IMR-90 (cell line): Measurements from ENCODE around the gene UTP4. TPM values are rescaled to one million over a fixed set of nuclear protein-coding genes. Genes with fewer than 3 reads are reported as not detected.

Experiments used
- ATAC-seq: fragments of 200-7000 bp; cut with Tn5 transposase; 2 replicates; pipeline ENCODE4 v1.9.1; 2020; ENCODE audit warnings: low read depth, mild to moderate bottlenecking, moderate library complexity
- BruUV-seq: library from RNA; stranded (reverse); fragments of 400-500 nt; replicated peaks from 2 replicates; lab custom pipeline; 2021; lab: Mats Ljungman, UMichigan
- CTCF ChIA-PET: fragments of 300-600 bp; formaldehyde crosslinking; extraction: SDS; loops from one replicate; lab custom pipeline; 2021; ENCODE audit warnings: antibody characterized with exemption; lab: Yijun Ruan, JAX
- POLR2A ChIA-PET: fragments of 300-600 bp; sonication (Branson Sonifier 250); formaldehyde crosslinking; loops from one replicate; lab custom pipeline; 2022; ENCODE audit warnings: antibody characterized with exemption; ENCODE audit not compliant: unreplicated experiment; lab: Charles Lee
- DNase-seq: peaks from one replicate; pipeline ENCODE4 v3.0.0; 2013
- H2AFZ ChIP-seq: replicated peaks from 2 replicates; pipeline ENCODE3; 2013; ENCODE audit warnings: low read length, mild to moderate bottlenecking; ENCODE audit not compliant: poor library complexity
- H2AK5ac ChIP-seq: 2 replicates; pipeline ENCODE4 v1.6.1; 2013; ENCODE audit warnings: low read depth, low read length, inconsistent platforms
- H2AK9ac ChIP-seq: replicated peaks from 2 replicates; pipeline ENCODE3; 2013; ENCODE audit warnings: mild to moderate bottlenecking, low read depth, low read length, moderate library complexity; ENCODE audit not compliant: poor library complexity
- H2BK120ac ChIP-seq: 2 replicates; pipeline ENCODE4 v1.6.1; 2013; ENCODE audit warnings: low read depth, low read length, inconsistent platforms
- H2BK15ac ChIP-seq: 3 replicates; pipeline ENCODE4 v1.6.1; 2013; ENCODE audit warnings: low read depth, low read length, inconsistent platforms
- H2BK20ac ChIP-seq: 2 replicates; pipeline ENCODE4 v1.6.1; 2013; ENCODE audit warnings: low read depth, mild to moderate bottlenecking, inconsistent platforms, low read length, moderate library complexity
- H2BK5ac ChIP-seq: 2 replicates; pipeline ENCODE4 v1.6.1; 2013; ENCODE audit warnings: mild to moderate bottlenecking, low read depth, low read length, inconsistent platforms; ENCODE audit not compliant: poor library complexity, severe bottlenecking
- H3K14ac ChIP-seq: replicated peaks from 2 replicates; pipeline ENCODE4 v1.6.1; 2013; ENCODE audit warnings: low read depth, low read length, inconsistent platforms
- H3K18ac ChIP-seq: 2 replicates; pipeline ENCODE4 v1.6.1; 2013; ENCODE audit warnings: low read depth, low read length, control low read depth
- H3K23ac ChIP-seq: 2 replicates; pipeline ENCODE4 v1.6.1; 2013; ENCODE audit warnings: low read depth, low read length, inconsistent platforms
- H3K27ac ChIP-seq: 2 replicates; pipeline ENCODE4 v1.5.1; 2013; ENCODE audit warnings: mild to moderate bottlenecking, control low read depth, low read length; ENCODE audit not compliant: insufficient read depth
- H3K27me3 ChIP-seq: 2 replicates; pipeline ENCODE4 v1.6.1; 2013; ENCODE audit warnings: low read length; ENCODE audit not compliant: control insufficient read depth, insufficient read depth
- H3K36me3 ChIP-seq: 2 replicates; pipeline ENCODE4 v1.6.1; 2013; ENCODE audit warnings: low read length, mixed read lengths; ENCODE audit not compliant: control insufficient read depth, insufficient read depth
- H3K4ac ChIP-seq: 2 replicates; pipeline ENCODE4 v1.6.1; 2013; ENCODE audit warnings: low read depth, low read length, inconsistent platforms
- H3K4me1 ChIP-seq: 2 replicates; pipeline ENCODE4 v1.6.1; 2013; ENCODE audit warnings: low read length, mixed read lengths; ENCODE audit not compliant: control insufficient read depth, insufficient read depth
- H3K4me2 ChIP-seq: 2 replicates; pipeline ENCODE4 v1.6.1; 2013; ENCODE audit warnings: low read depth, mild to moderate bottlenecking, control low read depth, low read length, moderate library complexity
- H3K4me3 ChIP-seq: 2 replicates; pipeline ENCODE4 v1.5.1; 2013; ENCODE audit warnings: low read depth, mild to moderate bottlenecking, control low read depth, low read length, moderate library complexity; ENCODE audit not compliant: insufficient read depth
- H3K56ac ChIP-seq: 2 replicates; pipeline ENCODE4 v1.6.1; 2013; ENCODE audit warnings: low read length, inconsistent platforms; ENCODE audit not compliant: insufficient read depth; ENCODE audit errors: extremely low read depth
- H3K79me1 ChIP-seq, 2 experiments: 2 replicates each; pipeline ENCODE4 v1.6.1; 2013; ENCODE audit warnings: low read length in 2 of 2, inconsistent platforms in 1 of 2, low read depth in 1 of 2
- H3K9ac ChIP-seq: 2 replicates; pipeline ENCODE4 v1.6.1; 2013; ENCODE audit warnings: low read depth, low read length, control low read depth
- H3K9me1 ChIP-seq: 2 replicates; pipeline ENCODE4 v1.6.1; 2013; ENCODE audit warnings: low read length, inconsistent platforms; ENCODE audit not compliant: insufficient read depth
- H3K9me3 ChIP-seq: 2 replicates; pipeline ENCODE4 v1.6.1; 2013; ENCODE audit warnings: low read length; ENCODE audit not compliant: control insufficient read depth, insufficient read depth
- H4K20me1 ChIP-seq: 2 replicates; pipeline ENCODE4 v1.6.1; 2013; ENCODE audit warnings: low read length, inconsistent platforms; ENCODE audit not compliant: insufficient read depth
- H4K5ac ChIP-seq: 2 replicates; pipeline ENCODE4 v1.6.1; 2013; ENCODE audit warnings: mild to moderate bottlenecking, low read depth, low read length, control low read depth
- H4K8ac ChIP-seq, 2 experiments: 2 replicates each; pipeline ENCODE4 v1.6.1; 2013; ENCODE audit warnings: low read depth in 2 of 2, low read length in 2 of 2, control low read depth in 1 of 2, inconsistent platforms in 1 of 2
- H4K91ac ChIP-seq: 2 replicates; pipeline ENCODE4 v1.6.1; 2013; ENCODE audit warnings: low read depth, low read length, inconsistent platforms; ENCODE audit not compliant: insufficient read depth
- BHLHE40 ChIP-seq: fragments of 150-350 bp; IDR thresholded peaks from 2 replicates; pipeline ENCODE4 v1.6.1; 2016; ENCODE audit warnings: mild to moderate bottlenecking, low read depth, low read length
- CEBPB ChIP-seq: IDR thresholded peaks from 2 replicates; pipeline ENCODE4 v1.6.1; 2012; ENCODE audit warnings: low read depth, low read length, improper control_type of control experiment
- CHD1 ChIP-seq: IDR thresholded peaks from 2 replicates; pipeline ENCODE4 v1.6.1; 2012; ENCODE audit warnings: low read depth, low read length, improper control_type of control experiment
- FOS ChIP-seq: fragments of 150-350 bp; IDR thresholded peaks from 2 replicates; pipeline ENCODE4 v1.6.1; 2016; ENCODE audit warnings: low read depth, low read length
- MAFK ChIP-seq: IDR thresholded peaks from 2 replicates; pipeline ENCODE4 v1.6.1; 2012; ENCODE audit warnings: low read depth, low read length, improper control_type of control experiment
- MAZ ChIP-seq: IDR thresholded peaks from 2 replicates; pipeline ENCODE4 v1.6.1; 2012; ENCODE audit warnings: low read depth, mild to moderate bottlenecking, low read length, improper control_type of control experiment, moderate library complexity, borderline replicate concordance
- MXI1 ChIP-seq: IDR thresholded peaks from 2 replicates; pipeline ENCODE4 v1.6.1; 2012; ENCODE audit warnings: low read depth, mild to moderate bottlenecking, low read length, moderate library complexity, borderline replicate concordance
- NFE2L2 ChIP-seq: fragments of 150-350 bp; IDR thresholded peaks from 2 replicates; pipeline ENCODE4 v1.6.1; 2016; ENCODE audit warnings: low read depth, mild to moderate bottlenecking, low read length
- POLR2A ChIP-seq: IDR thresholded peaks from 2 replicates; pipeline ENCODE4 v1.6.1; 2012; ENCODE audit warnings: mild to moderate bottlenecking, low read depth, low read length
- RAD21 ChIP-seq: IDR thresholded peaks from 2 replicates; pipeline ENCODE4 v1.6.1; 2012; ENCODE audit warnings: low read length, improper control_type of control experiment
- RCOR1 ChIP-seq: IDR thresholded peaks from 2 replicates; pipeline ENCODE4 v1.6.1; 2012; ENCODE audit warnings: mild to moderate bottlenecking, low read length, improper control_type of control experiment; ENCODE audit not compliant: insufficient replicate concordance
- RFX5 ChIP-seq: IDR thresholded peaks from 2 replicates; pipeline ENCODE4 v1.8.0; 2012; ENCODE audit warnings: low read depth, mild to moderate bottlenecking, low read length, moderate library complexity
- SMC3 ChIP-seq: fragments of 150-350 bp; IDR thresholded peaks from 2 replicates; pipeline ENCODE4 v1.6.1; 2016; ENCODE audit warnings: low read depth, mild to moderate bottlenecking, antibody characterized with exemption, low read length, moderate library complexity
- USF2 ChIP-seq: fragments of 150-350 bp; IDR thresholded peaks from 2 replicates; pipeline ENCODE4 v1.6.1; 2017; ENCODE audit warnings: mild to moderate bottlenecking, antibody characterized with exemption, low read length, low read depth
- WGBS, 2 experiments: methylation state at CpG; one replicate each; pipeline versions ENCODE4 v1.1.5 to v1.1.7; 2013; ENCODE audit warnings: missing lambda C conversion rate in 2 of 2; ENCODE audit not compliant: insufficient read length in 1 of 2; ENCODE audit errors: extremely low coverage in 2 of 2; 5-methylcytosine and 5-hydroxymethylcytosine counted together
- dilution Hi-C: fragments of 300-500 bp; cut with HindIII; formaldehyde crosslinking; loops from one replicate; pipeline ENCODE4 v1.14.3; 2018; ENCODE audit warnings: low sequenced_read_pairs; ENCODE audit not compliant: unreplicated experiment
- in situ Hi-C: fragments of 300-500 bp; cut with MboI; formaldehyde crosslinking; loops from 3 replicates; pipeline ENCODE4 v1.14.3; 2019; ENCODE audit warnings: low sequenced_read_pairs, inconsistent platforms, mixed read lengths
- intact Hi-C: fragments of 100-400 bp; cut with micrococcal nuclease; formaldehyde crosslinking; loops from 2 replicates; pipeline ENCODE4 v1.10.0; 2022
- polyA plus RNA-seq, 3 experiments: library from polyadenylated mRNA; depleted of rRNA; stranded (reverse); fragments of >200 nt; gene quantifications; 2 replicates each; pipeline ENCODE4 v1.2.3, GENCODE V29; 2012; ENCODE audit warnings: low replicate concordance in 1 of 3
- total RNA-seq: library from RNA; depleted of rRNA; stranded (reverse); fragments of >200 nt; gene quantifications from 2 replicates; pipeline ENCODE4 v1.2.3, GENCODE V29; 2012
- TF ChIP-seq, protein P1 (sequence below): conservative IDR thresholded peaks from 2 replicates; pipeline ENCODE4 v1.5.1; 2012; ENCODE audit warnings: mild to moderate bottlenecking, low read depth, low read length, improper control_type of control experiment
- TF ChIP-seq, protein P2 (sequence below): fragments of 150-350 bp; IDR thresholded peaks from 2 replicates; pipeline ENCODE4 v1.6.1; 2016; ENCODE audit warnings: low read depth, mild to moderate bottlenecking, low read length, moderate library complexity, borderline replicate concordance

The UTP4 gene
- total and polyA plus RNA-seq, 2 of the 4 experiments (the other 2 are of a cell fraction), result 32.1 to 61.8 TPM

DNA sequence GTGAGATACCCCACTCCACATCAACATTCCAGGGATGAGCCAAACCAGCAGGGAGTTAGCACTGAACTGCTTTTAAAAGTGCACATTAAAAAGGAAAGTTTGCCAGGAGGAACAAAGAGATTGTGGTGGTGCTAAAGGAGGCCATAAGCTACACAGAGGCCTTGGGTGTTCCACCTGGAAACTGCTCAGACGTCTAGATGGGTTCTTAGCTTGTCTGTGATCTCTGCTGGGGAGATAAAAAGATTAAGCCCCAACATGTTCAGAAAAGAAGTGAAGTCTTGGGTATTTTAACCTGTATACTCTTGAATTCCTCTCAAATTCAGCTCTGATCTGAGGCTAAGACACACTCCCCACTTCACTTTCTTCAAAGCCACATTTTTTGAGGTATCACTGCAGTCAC is 16.6 kb upstream of the UTP4 start:
- Histone ChIP-seq H3K27me3 (no peaks in the 10 kb centered on the region), H4K91ac (no peak overlapping the region), H2AFZ (no peak overlapping the region), H3K4me3 (no peak overlapping the region), H2BK15ac (no peak overlapping the region), H3K4ac (no peak overlapping the region), H2AK9ac (no peak overlapping the region), H3K9me3 (no peaks in the 10 kb centered on the region), H3K23ac (no peak overlapping the region), H3K9ac (no peak overlapping the region), H3K4me1 (no peaks in the 10 kb centered on the region), H3K79me1 (peaks cover 27 to 67% of the 10 kb centered on the region in 2 experiments), H4K8ac (no peak overlapping the region), H2AK5ac (no peak overlapping the region), H2BK5ac (no peak overlapping the region), H3K56ac (no peak overlapping the region), H3K27ac (no peak overlapping the region), H3K18ac (no peak overlapping the region), H2BK20ac (no peak overlapping the region), H3K14ac (no peak overlapping the region), H4K20me1 (peaks cover 23% of the 10 kb centered on the region), H3K4me2 (no peak overlapping the region), H2BK120ac (no peak overlapping the region), H3K9me1 (peaks cover 11% of the 10 kb centered on the region), H4K5ac (no peak overlapping the region), H3K36me3 (peaks cover 55% of the 10 kb centered on the region)
- BruUV-seq, result no TSS peak
- intact Hi-C loops, result no loop called here
- no peak for TF ChIP-seq RFX5
- no peak for TF ChIP-seq BHLHE40
- no peak for TF ChIP-seq NFE2L2
- TF ChIP-seq, protein P1, sequence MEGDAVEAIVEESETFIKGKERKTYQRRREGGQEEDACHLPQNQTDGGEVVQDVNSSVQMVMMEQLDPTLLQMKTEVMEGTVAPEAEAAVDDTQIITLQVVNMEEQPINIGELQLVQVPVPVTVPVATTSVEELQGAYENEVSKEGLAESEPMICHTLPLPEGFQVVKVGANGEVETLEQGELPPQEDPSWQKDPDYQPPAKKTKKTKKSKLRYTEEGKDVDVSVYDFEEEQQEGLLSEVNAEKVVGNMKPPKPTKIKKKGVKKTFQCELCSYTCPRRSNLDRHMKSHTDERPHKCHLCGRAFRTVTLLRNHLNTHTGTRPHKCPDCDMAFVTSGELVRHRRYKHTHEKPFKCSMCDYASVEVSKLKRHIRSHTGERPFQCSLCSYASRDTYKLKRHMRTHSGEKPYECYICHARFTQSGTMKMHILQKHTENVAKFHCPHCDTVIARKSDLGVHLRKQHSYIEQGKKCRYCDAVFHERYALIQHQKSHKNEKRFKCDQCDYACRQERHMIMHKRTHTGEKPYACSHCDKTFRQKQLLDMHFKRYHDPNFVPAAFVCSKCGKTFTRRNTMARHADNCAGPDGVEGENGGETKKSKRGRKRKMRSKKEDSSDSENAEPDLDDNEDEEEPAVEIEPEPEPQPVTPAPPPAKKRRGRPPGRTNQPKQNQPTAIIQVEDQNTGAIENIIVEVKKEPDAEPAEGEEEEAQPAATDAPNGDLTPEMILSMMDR, result no peak
- TF ChIP-seq POLR2A, result no peak
- TF ChIP-seq RCOR1, result no peak
- no peak for TF ChIP-seq USF2
- no peak for TF ChIP-seq MXI1
- no peak for TF ChIP-seq CEBPB
- no peak for TF ChIP-seq RAD21
- TF ChIP-seq FOS, result no peak
- TF ChIP-seq MAFK, result no peak
- TF ChIP-seq, protein P2, sequence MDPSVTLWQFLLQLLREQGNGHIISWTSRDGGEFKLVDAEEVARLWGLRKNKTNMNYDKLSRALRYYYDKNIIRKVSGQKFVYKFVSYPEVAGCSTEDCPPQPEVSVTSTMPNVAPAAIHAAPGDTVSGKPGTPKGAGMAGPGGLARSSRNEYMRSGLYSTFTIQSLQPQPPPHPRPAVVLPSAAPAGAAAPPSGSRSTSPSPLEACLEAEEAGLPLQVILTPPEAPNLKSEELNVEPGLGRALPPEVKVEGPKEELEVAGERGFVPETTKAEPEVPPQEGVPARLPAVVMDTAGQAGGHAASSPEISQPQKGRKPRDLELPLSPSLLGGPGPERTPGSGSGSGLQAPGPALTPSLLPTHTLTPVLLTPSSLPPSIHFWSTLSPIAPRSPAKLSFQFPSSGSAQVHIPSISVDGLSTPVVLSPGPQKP, result no peak
- TF ChIP-seq CHD1, result no peak
- TF ChIP-seq SMC3, result no peak
- no peak for TF ChIP-seq MAZ
- in situ Hi-C loops, result loop anchor here (5.0 to 10.0 kb wide), 3 partner anchors 141 to 411 kb away; no protein-coding TSS in a partner anchor
- WGBS, 2 experiments, result no CpG with 5 or more reads among the region's 1 CpG
- ChIA-PET POLR2A (no interaction called here), CTCF (interaction anchor here (0.6 kb wide), 1 partner anchor 51 kb away, joined by 3 read pairs; no protein-coding TSS in a partner anchor)
- DNase-seq (no peak), ATAC-seq (no peak)
- dilution Hi-C loops, result no loop called here
